Measurements from ENCODE around the gene CFDP1.

Gene CFDP1

DNA sequence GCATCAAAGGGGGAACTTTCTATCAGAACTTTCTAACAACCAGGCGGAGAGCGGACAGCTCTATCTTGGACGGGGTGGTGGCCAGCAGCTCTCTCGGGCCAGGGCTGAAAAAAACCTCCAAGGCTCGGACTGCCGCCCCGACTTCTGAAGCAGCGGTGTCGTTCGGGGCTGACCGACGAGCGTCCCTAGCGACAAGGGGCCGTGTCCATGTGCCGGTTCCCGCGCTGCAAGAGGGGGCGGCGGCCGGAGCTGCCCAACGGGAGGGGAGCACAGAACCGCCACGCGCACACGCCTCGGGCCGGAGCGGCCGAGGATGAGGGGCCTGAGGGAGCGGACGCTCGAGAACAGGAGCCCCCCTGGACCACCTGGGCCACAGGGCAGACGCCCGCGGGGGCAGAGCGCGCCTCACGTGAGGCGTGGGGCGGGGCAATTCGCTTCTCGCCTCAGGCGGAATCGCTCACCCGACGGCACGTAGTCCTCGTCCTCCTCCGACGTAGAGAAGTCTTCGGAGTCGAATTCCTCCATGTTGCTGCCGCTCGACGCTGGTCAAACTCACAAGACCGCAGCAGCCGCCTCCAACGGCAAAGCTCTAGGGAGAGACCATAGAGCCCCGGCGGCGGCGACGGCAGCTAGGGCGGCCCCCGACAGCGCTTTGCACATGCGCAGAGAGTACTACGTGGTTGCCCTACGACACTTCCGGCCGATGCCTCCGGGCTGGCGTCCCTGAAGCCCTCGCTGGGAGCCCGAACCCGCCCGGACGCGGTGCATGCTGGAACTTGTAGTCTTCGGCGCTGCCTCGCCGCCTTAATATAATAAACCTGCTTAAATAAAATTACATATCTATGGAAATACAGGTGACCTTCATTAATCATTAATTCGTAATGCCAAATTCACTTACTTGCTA, at the start of gene CFDP1:
Gene CFDP1 (minus strand): TSS at position 676 of the 904 bp plus-strand sequence. CDS start 151 bp downstream, at position 525.
- peak; percentile 92 for DNase-seq

DNA sequence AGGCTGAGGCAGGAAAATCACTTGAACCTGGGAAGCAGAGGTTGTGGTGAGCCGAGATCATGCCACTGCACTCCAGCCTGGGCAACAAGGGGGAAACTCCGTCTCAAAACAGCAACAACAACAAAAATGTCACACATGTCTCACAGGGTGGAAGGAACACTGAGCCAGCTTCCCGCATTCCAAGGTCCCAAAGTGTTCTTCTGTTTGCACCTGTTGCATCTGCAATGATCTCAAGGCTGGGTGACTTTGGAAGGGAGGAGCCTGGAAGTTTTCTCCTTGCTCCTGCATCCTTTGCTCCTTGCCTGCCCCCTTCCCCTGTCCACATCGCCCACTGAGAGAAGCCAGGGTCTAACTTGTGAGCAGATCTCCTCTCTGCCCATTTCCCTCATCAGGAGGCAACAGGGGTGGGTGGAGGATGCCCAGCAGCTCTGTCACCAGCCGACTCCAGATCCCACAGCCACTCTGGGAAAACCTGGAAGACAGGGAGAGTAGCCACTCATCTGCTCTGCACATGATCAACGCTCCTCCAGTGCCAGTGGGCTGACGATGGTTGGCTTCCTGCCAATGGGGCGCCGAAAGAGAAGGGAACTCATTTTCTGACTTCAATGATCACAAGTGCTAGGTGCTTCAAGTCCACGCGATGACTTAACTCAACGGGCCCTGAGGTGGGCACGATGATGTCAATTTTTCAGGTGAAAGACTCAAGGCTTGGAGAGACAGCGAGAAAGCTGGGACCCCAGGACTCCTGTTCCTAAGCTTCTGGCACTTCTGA, 49.3 kb upstream of the CFDP1 start:
- DNase-seq, result no peak

DNA sequence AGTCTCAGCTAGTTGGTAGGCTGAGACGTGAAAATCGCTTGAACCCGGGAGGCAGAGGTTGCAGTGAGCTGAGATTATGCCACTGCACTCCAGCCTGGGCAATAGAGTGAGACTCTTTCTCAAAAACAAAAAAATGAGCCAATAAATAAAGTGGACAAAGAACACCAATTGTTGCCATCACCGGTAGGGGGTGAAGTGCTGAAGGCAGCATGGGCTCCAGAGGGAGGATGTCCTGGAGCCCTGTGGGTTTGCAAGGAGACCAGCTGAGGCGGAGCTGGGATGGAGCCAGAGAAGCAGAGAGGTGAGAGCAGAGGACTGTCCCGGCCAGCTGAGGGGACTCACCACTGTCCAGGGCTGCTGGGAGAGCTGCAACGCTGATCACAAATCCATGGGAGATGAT, 48.2 kb upstream of the CFDP1 start:
- DNase-seq, result no peak

DNA sequence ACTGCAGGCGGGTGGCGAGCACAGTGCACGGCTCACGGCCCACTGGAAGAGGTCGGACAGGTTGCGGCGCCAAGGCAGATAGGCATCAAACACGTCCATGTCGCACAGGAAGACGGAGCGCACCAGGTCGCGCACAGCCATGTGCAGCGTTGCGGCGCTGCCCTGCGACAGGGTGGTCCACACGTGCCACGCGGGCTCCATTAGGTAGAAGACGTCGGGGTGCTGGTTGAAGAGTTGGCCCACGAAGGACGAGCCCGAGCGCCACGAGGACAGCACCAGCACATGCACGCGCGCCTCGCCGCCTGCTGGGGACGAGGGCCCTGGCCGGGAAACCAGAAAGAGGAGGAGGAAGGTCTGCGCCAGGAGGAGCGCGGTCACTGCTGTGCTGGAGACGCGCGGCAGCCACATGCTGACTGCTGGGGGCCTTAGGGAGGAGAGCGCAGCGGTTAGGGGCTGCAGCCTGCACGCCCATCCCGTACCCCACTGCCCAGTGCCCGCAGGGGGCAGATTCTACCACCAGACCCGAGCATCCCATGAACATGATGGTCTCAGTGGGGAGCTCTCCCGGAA, 46.2 kb upstream of the CFDP1 start:
- DNase-seq, result no peak

DNA sequence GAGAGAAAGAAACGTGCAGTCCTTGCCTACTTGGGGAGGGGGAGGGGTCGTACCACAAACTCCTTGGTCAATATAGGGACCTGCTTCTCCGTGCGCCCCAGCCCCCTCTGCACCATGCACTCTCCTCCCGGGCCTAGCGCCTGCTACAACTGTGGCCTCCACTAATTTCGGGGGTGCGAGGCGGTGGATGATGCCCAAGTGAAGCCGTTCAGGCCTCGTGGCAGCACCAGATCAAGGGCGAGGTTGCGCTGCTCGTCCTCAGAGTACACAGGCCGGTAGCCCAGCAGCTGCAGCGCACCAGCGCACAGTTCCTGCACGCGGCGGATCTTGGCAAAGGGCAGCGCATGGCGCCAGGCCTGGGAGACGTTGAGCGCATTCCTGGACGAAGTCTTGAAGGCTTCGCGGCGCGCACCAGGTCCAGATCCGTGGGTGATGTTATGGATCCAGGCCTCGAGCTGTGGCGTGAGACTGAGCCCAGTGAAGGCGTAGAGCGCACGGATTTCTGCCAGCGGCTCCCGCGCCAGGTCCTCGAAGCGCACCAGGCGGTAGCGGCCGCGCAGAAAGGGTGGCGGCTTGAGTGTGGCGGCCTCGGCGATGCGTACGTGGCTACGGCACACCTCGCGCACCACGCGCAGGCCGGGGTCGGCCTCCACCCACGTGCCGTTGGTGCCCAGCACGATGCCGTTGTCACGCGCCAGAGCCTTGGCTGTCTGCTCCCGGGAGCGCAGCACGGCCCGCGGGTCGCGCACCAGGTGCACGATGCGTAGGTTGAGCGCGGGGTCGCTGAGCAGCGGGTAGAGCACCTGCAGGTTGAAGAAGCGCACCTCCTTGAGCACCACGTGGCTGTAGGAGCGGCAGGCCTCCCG, 45.4 kb upstream of the CFDP1 start:
- DNase-seq, result no peak

DNA sequence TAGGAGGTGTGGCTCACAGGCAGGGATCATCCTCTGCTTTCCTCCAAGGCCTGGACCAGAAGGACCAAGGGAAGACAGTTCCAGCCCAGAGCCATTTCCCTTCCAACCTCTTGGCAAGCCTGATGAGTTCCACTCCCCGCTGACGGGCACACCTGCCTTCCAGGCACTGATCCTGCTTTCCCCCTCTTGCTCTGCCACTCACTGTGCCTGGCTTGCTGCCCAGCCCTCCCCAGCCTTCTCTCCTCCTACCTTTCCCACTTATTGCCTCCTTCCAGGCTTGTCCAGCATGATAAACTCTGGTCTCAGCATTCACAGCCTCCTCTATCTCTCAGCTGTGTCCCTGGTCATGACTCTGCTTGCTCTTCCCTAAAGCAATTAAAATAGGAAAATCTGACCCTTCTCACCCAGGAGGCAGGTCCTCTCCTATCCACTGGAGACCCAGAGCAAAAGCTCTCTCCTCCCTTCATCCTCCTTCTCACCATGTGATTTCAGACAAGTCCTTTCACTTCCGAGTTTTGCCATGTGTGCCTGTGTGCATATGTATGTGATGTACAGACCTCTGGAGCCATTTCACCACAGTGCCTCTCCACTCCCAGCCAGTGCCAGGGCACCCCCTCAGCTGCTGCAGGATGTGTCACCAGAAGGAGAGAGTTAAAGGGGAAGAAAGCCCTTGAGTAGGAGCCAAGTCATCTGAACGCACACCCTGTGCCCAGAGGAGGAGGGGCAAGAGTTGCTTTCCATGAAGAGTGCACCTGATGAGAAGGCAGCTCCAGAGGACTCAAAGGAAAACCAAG, 44.6 kb upstream of the CFDP1 start:
- DNase-seq, result no peak

DNA sequence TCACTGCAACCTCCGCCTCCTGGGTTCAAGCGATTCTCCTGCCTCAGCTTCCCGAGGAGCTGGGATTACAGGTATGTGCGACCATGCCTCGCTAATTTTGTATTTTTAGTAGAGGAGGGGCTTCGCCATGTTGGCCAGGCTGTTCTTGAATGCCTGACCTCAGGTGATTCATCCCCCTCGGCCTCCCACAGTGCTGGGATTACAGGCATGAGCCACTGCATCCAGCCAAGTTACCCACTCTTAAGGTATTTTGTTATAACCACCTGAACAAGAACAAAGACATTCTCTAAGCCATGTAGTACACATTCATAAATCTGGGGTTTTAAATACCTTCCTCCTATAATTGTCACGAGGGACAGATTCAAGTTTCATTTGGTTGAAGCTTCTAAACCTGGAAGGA, 43.5 kb upstream of the CFDP1 start:
- DNase-seq, result no peak

DNA sequence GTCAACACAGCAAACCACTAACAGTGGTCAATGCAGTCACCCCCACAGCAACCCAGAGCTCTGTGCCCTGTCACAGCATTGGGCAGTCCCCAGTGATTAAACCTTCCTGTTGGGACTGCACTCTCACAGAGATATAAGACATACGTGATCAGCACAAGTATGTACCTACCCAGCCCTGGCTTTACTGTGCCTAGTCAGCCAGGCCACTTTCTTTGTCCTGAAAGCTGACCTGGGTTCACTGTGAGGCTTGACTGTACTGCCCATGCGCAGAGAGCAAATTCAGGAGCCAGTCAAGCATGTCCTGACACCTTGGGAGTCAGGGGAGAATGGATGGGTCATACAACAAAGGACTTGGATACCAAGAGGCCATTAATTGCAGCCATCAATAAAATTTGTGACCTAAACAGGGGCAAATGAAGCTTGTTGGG, 42.1 kb upstream of the CFDP1 start:
- DNase-seq, result no peak

DNA sequence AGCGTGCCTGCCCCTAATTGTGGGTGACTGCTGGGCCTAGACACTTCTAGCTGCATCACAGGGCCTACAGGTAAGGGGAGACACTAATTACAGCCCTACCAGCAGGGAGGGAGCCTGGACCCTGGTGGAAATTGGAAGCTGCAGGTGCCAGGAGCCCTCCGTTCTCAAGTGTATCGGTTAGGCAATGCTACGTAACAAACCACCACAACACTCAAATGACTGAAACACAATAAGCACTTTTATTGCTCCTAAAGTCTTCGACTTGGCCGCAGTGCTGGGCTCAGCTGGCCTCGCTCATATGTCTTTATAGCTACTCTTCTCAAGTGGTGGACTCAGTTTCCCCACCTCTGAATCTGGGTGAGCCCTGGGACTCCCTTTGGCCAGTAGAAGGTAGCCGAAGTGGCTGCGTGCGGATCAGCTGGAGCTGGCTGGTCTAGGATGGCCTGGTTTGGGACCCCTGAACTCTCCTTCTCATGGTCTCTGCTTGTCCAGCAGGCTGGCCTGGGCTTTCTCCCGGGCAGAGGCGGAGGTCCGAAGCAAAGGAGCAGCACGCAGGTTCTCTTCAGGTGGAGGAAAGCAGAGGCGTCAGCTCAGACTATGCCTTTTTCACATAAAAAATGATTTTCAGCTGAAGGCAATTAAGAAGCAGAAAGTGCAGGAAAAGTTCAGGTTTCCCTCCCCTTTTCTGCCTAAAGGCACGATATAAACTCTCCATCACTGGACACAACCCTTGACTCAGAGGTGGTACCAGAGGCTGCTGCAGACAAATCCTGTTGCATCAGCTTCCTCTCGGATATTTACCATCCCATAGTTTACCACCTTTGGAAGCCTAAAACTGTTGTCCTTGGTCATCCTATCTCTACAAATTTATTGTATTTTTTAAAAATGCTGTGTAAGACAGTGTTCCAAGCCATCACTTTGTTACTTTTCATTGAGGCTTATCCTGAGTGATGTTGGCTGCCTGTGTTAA, 39.9 kb upstream of the CFDP1 start:
- no peak for DNase-seq

DNA sequence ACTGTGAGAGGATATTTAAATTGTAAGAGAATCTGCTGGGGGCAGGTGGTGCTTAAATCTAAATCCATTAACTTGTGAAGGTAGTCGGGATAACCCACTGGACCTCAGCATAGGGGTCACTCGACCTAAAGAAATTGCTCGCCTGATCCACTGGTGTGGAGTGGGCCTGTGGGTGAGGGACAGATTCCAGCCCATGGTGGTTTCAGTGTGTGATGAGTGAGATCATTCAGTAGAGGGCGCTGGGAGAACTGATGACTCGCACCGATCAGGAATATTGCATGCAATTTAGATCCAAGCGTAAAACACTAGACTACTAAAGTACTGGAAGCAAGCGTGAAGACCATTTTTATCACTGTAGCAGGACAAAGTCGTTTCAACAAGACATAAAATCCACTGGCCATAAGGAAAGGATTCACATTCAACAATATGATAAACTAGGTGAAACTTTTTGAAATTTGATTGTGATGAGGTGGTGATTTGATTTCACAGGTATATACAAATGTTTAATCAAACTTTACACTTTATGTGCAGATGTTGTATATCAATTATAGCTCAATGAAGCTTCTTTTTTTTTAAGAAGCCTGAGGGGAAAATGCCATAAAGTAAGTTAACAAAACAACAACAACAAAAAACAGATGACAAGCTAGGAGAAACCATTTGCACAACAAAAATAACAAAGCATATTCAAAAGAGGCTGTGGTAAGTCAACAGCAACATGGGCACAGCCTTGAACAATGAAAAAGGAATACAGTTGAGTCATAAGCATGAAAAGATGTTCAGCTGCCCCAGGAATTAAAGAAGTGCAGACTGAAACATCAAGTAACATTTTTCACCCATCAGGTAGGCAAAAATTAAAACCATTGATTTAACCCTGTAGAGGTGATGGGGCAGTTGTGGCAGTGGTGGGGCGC, 38.7 kb upstream of the CFDP1 start:
- peak; percentile 8 for DNase-seq

DNA sequence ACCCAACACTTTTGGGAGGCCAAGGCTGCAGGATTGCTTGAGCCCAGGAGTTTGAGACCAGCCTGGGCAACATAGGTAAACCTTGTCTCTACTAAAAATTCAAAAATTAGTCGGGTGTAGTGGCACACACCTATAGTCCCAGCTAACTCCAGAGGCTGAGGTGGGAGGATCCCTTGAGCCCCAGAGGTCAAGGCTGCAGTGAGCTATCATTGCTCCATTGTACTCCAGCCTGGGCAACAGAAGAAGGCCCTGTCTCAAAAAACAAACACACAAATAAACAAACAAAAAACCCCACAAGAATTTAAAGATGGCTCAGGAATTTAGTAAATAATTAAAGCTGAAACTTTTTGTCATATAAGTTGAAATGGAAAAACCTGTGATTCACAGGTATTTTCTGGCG, 33.5 kb upstream of the CFDP1 start:
- DNase-seq, result no peak

DNA sequence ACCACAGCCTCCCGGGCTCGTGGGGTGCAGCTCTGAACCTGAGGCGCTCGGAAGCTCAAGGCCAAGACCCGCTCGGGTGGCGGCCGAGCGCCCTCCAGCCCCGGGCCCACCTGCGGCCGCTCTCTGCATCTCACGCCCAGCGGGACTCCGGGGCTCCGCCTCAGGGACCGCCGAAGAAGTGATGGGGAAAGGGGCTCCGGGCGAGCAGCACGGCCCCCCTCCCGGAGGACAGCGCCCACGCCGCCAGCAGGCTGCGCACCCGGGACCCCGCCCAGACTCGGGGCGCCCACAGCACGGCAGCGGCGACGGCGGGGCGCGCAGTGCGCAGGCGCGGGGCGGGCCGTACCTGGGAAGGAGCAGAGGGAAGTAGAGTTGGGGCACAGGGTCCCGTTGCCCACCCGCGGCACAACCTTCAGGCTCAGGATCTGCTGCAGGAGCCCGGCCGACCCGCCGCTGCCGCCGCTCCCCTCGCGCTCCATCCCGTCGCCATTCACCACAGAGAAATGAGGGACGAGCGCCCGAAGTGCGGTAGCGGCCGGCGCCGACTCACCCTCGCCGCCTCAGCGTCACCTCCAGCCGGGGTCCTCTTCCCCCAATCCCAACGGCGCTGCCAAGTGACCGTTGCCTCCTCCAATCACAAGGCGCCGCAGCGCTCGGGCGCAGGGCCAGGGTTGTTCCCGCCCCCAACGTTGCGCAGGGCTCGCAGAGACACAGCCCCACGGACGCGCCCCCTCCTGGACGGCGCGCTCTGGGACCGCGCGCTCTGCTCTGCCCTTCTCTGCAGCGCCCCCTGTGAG, 31.0 kb upstream of the CFDP1 start, which contains the start of gene TMEM170A:
Gene TMEM170A (minus strand): TSS at position 568 of the 797 bp plus-strand sequence. CDS start 89 bp downstream, at position 479.
- DNase-seq, result peak; percentile 98

DNA sequence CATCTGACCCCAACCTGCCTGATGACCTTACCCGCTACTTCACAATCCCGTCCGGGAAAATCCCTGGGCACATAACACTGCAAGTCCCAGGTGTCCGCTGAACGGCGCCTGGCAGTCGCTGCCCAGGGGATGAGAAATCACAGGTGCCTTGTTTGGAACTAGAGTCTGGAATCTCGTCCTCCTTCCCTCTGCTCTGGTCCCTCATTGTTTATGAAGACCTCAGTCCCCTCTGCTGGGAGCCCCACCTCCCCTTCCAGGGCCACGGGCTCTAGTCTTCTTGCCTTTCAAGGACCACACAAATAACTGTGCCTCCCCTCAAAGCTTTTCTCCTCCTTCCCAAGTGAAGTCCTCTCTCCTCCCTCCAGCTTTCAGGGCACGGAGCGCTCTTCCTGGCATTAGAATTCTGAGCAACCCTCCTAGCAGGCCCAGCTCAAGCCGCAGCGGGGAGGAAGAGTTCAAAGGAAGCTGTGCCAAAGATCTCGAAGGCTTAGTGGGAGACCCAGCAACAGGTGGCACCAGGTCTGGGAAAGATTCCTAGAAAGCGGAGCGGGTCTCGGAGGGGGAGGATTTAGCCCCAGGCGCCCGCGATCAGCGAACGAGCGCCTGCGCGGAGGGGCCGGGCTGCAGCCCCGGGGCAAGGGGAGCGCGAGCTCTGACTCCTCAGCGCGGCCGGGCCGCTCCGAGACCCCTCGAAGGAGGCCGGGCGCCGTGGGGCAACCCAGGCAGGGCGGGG, 30.3 kb upstream of the CFDP1 start:
- peak; percentile 1 for DNase-seq

DNA sequence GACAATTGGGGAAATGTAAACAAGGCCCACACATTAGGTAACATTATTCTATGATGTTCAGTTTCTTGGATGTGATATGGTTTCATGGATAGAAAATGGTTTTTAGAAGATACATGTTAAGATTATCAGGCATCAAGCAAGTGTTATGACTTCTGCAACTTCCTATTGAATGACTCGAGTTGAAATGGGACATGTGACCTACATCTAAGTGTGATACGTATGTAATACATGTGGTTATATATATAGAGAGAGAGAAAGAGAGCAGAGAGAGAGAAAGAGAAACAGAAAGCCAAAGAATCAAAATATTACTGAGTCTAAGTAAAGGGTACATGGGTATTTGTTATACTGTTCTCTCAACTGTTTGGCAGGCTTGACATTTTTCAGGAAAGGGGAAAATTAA, 29.5 kb upstream of the CFDP1 start:
- DNase-seq, result no peak

DNA sequence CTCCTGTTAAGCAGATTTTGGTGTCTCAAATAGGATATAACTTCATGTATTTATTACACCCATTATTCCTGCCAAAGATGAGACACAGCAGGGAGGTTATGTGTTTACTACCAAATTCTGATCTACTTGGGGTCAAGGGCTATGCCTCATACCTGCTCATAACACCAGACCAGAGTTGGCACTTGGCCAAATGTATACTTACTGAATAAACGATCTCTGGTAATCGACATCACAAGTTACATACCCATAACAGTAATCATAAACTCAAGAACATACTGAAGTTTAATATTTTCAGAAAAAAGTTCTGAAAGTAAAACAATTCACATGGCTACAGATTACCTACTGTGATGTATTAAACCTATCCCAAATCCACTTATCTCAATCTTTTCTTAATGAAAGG, 28.3 kb upstream of the CFDP1 start:
- DNase-seq, result no peak

DNA sequence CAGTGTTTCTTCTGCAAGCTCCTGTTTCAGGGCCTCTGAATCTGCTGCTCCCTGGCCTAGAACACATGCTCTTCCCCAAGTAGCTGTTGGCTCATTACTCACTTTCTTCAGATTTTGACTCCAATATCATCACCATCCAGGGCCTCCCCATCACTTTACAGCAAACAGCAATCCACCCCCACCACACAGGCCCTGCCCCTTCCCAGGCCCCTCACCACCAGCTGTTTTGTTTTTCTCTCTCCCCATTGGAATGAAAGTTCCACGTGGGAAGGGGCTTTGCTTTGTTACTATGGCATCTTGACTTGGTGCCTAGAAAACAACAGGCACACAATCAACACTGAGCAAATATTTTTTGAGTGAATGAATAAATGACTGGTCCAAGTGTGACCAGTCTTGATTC, 27.1 kb upstream of the CFDP1 start:
- no peak for DNase-seq

DNA sequence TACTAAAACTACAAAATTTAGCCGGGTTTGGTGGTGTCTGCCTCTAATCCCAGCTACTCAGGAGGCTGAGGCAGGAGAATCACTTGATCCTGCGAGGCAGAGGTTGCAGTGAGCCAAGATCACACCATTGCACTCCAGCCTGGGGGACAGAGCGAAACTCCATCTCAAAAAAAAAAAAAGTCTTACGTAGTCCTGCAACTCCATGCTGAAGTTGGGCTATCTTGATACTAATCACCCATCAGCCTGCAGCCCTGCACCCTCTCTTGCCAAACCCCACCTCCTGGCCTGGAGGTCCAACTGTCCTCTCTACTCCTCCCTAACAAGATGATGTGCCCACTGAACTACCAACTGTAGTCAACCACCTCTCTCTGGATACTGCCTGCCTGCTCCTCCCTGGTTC, 26.4 kb upstream of the CFDP1 start:
- DNase-seq, result no peak

DNA sequence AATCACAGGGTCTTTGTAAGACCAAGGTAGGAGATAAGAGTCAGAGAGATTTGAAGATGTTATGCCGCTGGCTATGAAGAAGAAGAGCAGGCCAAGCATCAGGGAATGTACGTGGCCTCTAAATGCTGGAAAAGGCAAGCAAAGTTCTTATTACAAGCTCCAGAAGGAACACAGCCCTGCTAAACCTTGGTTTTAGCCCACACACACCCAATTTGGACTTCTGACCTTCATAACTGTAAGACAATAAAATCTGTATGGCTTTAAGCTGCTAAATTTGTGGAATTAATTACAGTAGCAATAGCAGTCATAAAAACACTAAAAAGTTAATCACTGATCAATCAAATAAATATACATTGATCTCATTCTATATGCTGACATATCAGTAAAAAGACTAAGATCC, 25.1 kb upstream of the CFDP1 start:
- no peak for DNase-seq

Data from activated effector memory CD4-positive, alpha-beta T cell treated with Interleukin-2 at 50 U/mL for 16 hours (primary cell).